Measurements from ENCODE around the gene RCHY1.

DNA sequence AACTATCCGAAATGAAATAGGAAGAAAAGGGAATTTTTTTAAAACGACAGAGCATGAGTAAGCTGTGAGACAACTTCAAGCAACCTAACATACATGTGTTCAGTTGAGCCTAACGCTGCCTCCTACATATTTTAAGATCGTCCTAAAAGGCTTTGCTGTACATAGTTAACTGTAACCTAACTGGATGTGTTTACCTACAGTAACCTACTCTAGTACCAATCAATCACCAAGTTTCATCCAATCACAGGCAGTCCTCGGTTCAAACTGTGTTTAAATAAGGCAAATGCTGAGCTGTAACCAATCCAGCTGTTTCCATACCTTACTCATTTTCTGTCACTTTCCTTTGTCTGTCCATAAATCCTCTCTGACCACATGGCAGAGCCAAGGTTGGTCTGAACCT, 17.1 kb downstream of the RCHY1 start:
- TF ChIP-seq POLR2A (IDR thresholded peaks at IDR 0.05; ENCODE audit: low read length) (no peak), GATA1 (IDR thresholded peaks at IDR 0.05; ENCODE audit: low read depth, low read length) (no peak)
